MM.1S (cell line): ENCODE measurements around the gene RAB11FIP4.

Experiments
- EZH2 ChIP-seq: fragments of 300-600 bp; sonication (generic); optimal IDR thresholded peaks from 2 replicates; pipeline ENCODE3; 2017; ENCODE audit warnings: low read depth, mild to moderate bottlenecking, antibody characterized with exemption, low read length, mixed read lengths
- TF ChIP-seq, protein P1 (sequence below): fragments of 300-600 bp; sonication (generic); IDR thresholded peaks from 2 replicates; pipeline ENCODE4 v1.5.1; 2016; ENCODE audit warnings: antibody characterized with exemption, low read length, mixed read lengths

- TF ChIP-seq, protein P1, sequence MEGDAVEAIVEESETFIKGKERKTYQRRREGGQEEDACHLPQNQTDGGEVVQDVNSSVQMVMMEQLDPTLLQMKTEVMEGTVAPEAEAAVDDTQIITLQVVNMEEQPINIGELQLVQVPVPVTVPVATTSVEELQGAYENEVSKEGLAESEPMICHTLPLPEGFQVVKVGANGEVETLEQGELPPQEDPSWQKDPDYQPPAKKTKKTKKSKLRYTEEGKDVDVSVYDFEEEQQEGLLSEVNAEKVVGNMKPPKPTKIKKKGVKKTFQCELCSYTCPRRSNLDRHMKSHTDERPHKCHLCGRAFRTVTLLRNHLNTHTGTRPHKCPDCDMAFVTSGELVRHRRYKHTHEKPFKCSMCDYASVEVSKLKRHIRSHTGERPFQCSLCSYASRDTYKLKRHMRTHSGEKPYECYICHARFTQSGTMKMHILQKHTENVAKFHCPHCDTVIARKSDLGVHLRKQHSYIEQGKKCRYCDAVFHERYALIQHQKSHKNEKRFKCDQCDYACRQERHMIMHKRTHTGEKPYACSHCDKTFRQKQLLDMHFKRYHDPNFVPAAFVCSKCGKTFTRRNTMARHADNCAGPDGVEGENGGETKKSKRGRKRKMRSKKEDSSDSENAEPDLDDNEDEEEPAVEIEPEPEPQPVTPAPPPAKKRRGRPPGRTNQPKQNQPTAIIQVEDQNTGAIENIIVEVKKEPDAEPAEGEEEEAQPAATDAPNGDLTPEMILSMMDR, result no peak
- no peak for TF ChIP-seq EZH2
Measured at GRCh38 chr17:31369266-31369665, 22.2 kb upstream of the RAB11FIP4 start.
